DOHH2 (cell line): ENCODE measurements around the gene WFDC13.

Experiments
- H3F3A ChIP-seq: fragments of 200-600 bp; sonication (generic), shearing (Covaris generic); 2 replicates; pipeline ENCODE4 v1.6.0; 2016; ENCODE audit warnings: antibody characterized with exemption, mild to moderate bottlenecking; ENCODE audit not compliant: control insufficient read depth, insufficient read depth
- H3K27ac ChIP-seq: fragments of 200-600 bp; sonication (generic); 2 replicates; pipeline ENCODE4 v1.5.1; 2014; ENCODE audit warnings: low read depth, mild to moderate bottlenecking, low read length, moderate library complexity
- H3K27me3 ChIP-seq: fragments of 200-600 bp; sonication (generic); 2 replicates; pipeline ENCODE4 v1.6.1; 2014; ENCODE audit warnings: mild to moderate bottlenecking, low read length, mixed read lengths; ENCODE audit not compliant: control insufficient read depth
- H3K36me3 ChIP-seq: fragments of 200-600 bp; sonication (generic); 2 replicates; pipeline ENCODE4 v1.6.1; 2014; ENCODE audit warnings: mild to moderate bottlenecking, low read length, moderate library complexity, mixed read lengths; ENCODE audit not compliant: control insufficient read depth
- H3K4me1 ChIP-seq: fragments of 200-600 bp; sonication (generic); 2 replicates; pipeline ENCODE4 v1.6.1; 2014; ENCODE audit warnings: mild to moderate bottlenecking, low read length, mixed read lengths; ENCODE audit not compliant: control insufficient read depth
- H3K4me2 ChIP-seq: fragments of 200-600 bp; sonication (generic); 2 replicates; pipeline ENCODE4 v1.6.0; 2014; ENCODE audit warnings: mild to moderate bottlenecking, low read length, moderate library complexity
- H3K4me3 ChIP-seq: fragments of 200-600 bp; sonication (generic); 2 replicates; pipeline ENCODE4 v1.5.1; 2014; ENCODE audit warnings: mild to moderate bottlenecking, low read length, mixed read lengths
- H3K79me2 ChIP-seq: fragments of 200-600 bp; sonication (generic); 2 replicates; pipeline ENCODE4 v1.6.1; 2014; ENCODE audit warnings: mild to moderate bottlenecking, low read length, mixed read lengths; ENCODE audit not compliant: control insufficient read depth
- H3K9me2 ChIP-seq: fragments of 200-600 bp; sonication (generic); replicated peaks from 2 replicates; pipeline ENCODE4 v1.6.1; 2014; ENCODE audit warnings: mild to moderate bottlenecking, low read length, mixed read lengths; ENCODE audit not compliant: control insufficient read depth
- H3K9me3 ChIP-seq: fragments of 200-600 bp; sonication (generic); 2 replicates; pipeline ENCODE4 v1.6.1; 2014; ENCODE audit warnings: antibody characterized with exemption, low read length, mixed read lengths; ENCODE audit not compliant: control insufficient read depth, insufficient read depth
- H4K20me1 ChIP-seq: fragments of 200-600 bp; sonication (generic); 2 replicates; pipeline ENCODE4 v1.6.0; 2014; ENCODE audit warnings: low read depth, mild to moderate bottlenecking, antibody characterized with exemption, low read length, moderate library complexity; ENCODE audit not compliant: control insufficient read depth, insufficient read depth
- CTCF ChIP-seq: fragments of 200-600 bp; sonication (generic); IDR thresholded peaks from one replicate; pipeline ENCODE4 v1.5.1; 2014; ENCODE audit warnings: antibody characterized with exemption, mild to moderate bottlenecking, low read depth, low read length; ENCODE audit not compliant: poor library complexity, severe bottlenecking
- EZH2phosphoT487 ChIP-seq: fragments of 200-600 bp; sonication (generic); IDR thresholded peaks from 2 replicates; pipeline ENCODE4 v1.6.1; 2017; ENCODE audit warnings: borderline replicate concordance, mild to moderate bottlenecking, antibody characterized with exemption, low read length, moderate library complexity, mixed read lengths

Gene WFDC13

DNA sequence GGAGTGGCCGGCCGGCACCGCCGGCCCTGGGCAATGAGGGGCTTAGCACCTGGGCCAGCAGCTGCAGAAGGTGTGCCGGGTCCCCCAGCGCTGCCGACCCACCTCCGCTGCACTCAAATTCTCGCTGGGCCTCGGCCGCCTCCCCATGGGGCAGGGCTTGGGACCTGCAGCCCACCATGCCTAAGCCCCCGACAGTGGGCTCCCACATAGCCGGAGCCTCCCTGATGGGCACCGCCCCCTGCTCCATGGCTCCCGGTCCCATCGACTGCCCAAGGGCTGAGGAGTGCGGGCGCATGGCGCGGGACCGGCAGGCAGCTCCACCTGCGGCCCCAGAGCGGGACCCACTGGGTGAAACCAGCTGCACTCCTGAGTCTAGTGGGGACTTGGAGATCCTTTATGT is 34.1 kb downstream of the WFDC13 start:
- Histone ChIP-seq H3K4me2 (no peak overlapping the region), H3K79me2 (no peaks in the 10 kb centered on the region), H3K36me3 (no peaks in the 10 kb centered on the region), H3K9me2 (no peaks in the 10 kb centered on the region), H3K27me3 (no peaks in the 10 kb centered on the region), H3F3A (no peaks in the 10 kb centered on the region), H3K9me3 (no peaks in the 10 kb centered on the region), H3K4me3 (no peak overlapping the region), H3K4me1 (no peaks in the 10 kb centered on the region), H3K27ac (no peak overlapping the region), H4K20me1 (no peaks in the 10 kb centered on the region)
- TF ChIP-seq EZH2phosphoT487 (no peak), CTCF (no peak)

- Histone ChIP-seq H3K79me2 (no peaks in the 10 kb centered on the region), H3K9me2 (no peaks in the 10 kb centered on the region), H3F3A (no peaks in the 10 kb centered on the region), H3K9me3 (no peaks in the 10 kb centered on the region), H3K27me3 (no peaks in the 10 kb centered on the region; the same call in 1 of the 2 replicates), H3K36me3 (no peaks in the 10 kb centered on the region), H3K4me1 (no peaks in the 10 kb centered on the region), H3K4me2 (no peak overlapping the region), H3K27ac (no peak overlapping the region), H3K4me3 (no peak overlapping the region), H4K20me1 (no peaks in the 10 kb centered on the region)
- TF ChIP-seq CTCF (no peak), EZH2phosphoT487 (no peak)
Observed at GRCh38 chr20:45742596-45742995, 40.8 kb downstream of the WFDC13 start.

DNA sequence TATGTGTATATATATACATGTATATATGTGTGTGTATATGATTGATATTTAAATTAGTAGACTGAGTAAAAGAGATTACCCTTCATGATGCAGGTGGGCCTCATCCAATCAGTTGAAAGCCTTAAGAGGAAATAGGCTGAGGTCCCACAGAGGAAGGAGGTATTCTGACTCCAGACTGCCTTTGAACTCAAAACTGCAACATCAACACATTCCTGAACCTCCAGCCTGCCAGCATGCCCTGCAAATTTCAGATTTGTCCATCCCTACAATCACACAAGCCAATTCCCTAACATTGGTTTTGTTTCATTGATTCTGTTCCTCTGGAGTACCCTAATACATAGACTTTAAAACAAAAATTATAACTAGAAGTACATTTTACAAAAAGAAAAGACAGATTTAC is 43.2 kb downstream of the WFDC13 start:
- Histone ChIP-seq H3F3A (no peaks in the 10 kb centered on the region), H3K9me2 (no peaks in the 10 kb centered on the region), H3K27me3 (peaks cover 13% of the 10 kb centered on the region), H3K27ac (no peak overlapping the region), H3K4me2 (no peak overlapping the region), H3K36me3 (no peaks in the 10 kb centered on the region), H3K4me1 (no peaks in the 10 kb centered on the region), H4K20me1 (no peaks in the 10 kb centered on the region), H3K4me3 (no peak overlapping the region), H3K9me3 (no peaks in the 10 kb centered on the region), H3K79me2 (no peaks in the 10 kb centered on the region)
- TF ChIP-seq EZH2phosphoT487 (no peak), CTCF (no peak)

DNA sequence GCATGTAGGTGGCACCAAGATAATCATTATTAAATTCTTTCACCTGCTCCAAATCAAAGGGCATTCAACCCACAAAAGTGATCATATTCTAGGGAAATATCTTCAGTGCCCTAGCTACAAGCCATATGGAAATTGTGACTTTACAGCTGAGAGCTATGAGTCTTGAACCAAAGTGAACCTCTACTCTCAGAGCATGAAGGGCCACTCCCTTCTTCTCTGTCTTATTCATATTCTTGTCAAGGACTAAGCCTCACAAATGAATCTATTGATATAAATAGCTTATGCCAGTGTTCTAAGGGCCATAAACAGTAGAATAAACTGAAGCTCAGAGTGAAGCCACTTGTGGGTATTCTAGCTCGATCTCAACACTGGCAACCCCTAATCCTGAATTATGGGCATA is 49.9 kb downstream of the WFDC13 start:
- H3K27ac ChIP-seq, result no peak overlapping the region
- no peaks in the 10 kb centered on the region for H3K79me2 ChIP-seq
- no peaks in the 10 kb centered on the region for H3K9me2 ChIP-seq
- peaks cover 26% of the 10 kb centered on the region for H3K27me3 ChIP-seq
- H3K36me3 ChIP-seq, result no peaks in the 10 kb centered on the region
- no peak overlapping the region for H3K4me2 ChIP-seq
- no peaks in the 10 kb centered on the region for H3K9me3 ChIP-seq
- TF ChIP-seq CTCF (no peak), EZH2phosphoT487 (no peak)
- no peak overlapping the region for H3K4me3 ChIP-seq
- H3K4me1 ChIP-seq, result no peaks in the 10 kb centered on the region
- H3F3A ChIP-seq, result no peaks in the 10 kb centered on the region
- no peaks in the 10 kb centered on the region for H4K20me1 ChIP-seq
